HG02870 (cell line): ENCODE data around the gene EIPR1.

Experiments used
- ATAC-seq: cut with Tn5 transposase; IDR thresholded peaks from one replicate; pipeline ENCODE4 v1.9.1; 2021; ENCODE audit warnings: mild to moderate bottlenecking, moderate library complexity; ENCODE audit not compliant: unreplicated experiment

Gene EIPR1

DNA sequence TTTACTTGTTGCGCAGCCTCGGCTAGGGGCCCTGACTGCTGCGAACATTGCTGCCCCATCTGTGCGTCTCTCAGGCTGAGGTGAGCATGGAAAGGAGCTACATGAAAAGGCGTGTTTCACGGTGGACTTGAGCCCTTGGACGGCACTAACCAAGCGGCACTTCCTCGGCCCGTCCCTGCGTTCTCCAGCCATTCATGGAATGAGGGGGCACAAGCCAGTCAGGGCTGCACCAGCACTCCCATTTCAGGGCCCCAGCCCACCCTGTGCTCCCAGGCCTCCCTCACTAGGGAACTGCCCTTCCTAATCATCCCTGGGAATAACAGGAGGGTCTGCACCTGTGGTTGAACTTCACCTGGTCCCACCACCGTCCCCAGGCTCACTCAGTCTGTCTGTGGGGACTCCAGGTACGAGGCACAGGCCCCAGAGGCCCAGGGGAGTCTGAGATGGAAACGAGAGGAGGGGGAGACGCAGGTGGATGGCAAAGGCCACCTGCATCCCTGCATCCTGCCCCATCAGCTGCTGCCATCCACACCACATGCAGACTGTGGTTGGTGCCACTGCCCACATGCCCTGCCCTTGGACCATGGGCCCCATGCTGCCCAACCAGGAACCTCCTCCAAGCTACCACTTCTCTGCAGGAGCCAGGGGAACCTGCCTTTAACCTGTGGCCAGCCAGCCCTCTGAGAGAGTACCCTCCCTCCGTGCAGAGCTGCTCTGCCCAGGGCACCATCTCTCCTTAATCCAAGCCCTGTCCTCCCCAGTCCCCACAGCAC, 99.7 kb downstream of the EIPR1 start:
- ATAC-seq, result no peak

DNA sequence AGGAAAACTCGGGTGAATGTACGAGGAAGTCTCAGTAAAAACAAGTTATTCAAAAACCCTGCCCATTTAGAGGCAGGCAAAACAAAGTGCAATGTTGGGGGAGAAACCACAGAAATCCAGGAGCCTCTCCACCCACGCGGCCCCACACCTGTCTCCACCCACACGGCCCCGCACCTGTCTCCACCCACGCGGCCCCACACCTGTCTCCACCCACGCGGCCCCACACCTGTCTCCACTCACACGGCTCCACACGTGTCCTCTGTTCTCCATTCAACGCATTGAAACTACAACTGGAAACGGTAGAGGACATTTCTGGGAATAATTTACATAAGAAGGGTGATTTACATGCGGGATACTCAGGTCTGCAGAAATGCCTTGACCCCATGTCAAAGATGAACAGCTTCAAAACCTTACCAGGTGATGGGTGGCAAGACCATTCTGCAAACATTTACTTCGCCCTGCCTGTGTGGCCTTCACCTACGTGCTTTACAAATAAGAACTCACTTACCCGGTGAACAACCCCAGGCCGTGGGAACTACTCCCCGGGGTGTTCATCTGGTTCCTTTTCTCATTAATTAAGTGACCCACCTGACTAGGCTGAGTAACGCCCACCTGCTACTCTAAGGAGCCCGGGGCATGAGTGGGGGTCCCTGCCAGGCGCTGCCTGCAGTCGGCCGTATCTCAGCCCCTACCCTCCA, 100.4 kb downstream of the EIPR1 start:
- no peak for ATAC-seq

DNA sequence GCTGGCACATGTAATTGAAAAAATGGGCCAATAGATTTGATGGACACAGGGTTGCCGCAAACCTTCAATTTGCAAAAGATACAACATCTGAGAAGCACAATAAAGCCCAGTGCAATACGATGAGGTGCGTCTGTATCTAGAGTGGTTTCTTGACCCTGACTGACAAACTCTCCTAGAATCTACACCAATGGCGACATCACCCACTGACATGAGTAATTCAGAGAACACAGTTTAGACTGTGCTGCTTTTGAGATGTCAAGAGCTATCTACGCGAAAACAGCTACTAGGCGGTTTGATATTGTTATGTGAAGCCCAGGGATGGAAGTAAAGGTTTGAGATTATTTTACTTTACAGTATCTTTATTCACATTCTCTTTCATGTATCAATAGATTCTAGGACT, 104.9 kb downstream of the EIPR1 start:
- no peak for ATAC-seq

DNA sequence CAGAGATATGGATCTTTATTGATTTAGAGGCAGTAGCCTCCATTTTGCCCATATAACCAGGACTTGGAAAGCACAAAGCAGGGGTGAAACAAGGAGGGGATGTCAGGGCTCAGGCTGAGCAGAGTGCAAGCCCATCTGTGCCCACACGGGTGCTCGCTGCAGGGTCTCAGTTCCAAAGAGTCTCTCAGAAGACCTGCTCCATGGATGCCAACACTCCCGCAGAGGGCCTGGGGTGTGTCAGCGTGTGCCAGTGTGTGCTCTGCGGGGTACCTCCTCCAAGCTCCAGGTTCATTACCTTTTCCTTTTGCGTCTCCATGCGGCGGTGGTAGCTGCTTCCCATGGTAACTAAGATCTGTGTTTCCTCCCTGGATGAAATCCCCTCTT, 107.5 kb downstream of the EIPR1 start:
- ATAC-seq, result no peak

DNA sequence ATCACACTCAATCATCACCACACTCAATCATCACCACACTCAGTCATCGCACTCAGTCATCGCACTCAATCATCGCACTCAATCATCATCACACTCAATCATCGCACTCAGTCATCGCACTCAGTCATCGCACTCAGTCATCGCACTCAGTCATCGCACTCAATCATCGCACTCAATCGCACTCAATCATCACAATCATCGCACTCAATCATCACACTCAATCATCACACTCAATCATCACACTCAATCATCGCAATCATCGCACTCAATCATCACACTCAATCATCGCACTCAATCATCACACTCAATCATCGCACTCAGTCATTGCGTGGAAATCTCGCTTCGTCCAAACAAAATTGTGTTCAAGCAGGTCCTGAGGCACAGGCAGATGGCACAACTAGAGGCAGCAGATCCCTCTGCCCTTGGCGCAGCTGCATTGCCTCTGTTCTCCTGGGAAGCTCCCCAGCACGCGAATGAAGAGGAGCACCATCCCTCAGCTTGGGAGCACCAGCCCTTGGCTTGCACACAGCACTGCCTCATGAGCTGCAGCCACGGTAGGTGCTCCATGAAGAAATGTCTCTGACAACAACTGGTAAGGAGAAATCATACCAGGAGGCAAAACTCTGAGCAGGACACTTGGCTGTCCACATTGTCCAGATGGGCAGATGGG, 108.1 kb downstream of the EIPR1 start:
- ATAC-seq, result no peak

DNA sequence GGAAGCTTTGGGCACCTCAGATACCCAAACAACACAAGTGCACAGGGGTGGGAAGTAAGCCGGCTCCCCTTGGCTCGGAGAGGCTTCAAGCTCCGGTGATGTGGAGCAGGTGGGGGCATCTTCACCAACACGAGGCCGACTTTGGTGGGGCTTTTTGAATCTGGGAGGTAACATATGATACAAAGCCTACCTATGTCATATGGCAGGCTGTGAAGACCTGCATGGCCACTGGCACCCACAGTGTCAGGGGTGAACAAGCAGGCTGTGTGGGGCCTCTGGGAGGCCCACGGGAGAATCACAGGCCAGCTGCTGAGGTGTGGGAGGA, 109.0 kb downstream of the EIPR1 start:
- no peak for ATAC-seq

DNA sequence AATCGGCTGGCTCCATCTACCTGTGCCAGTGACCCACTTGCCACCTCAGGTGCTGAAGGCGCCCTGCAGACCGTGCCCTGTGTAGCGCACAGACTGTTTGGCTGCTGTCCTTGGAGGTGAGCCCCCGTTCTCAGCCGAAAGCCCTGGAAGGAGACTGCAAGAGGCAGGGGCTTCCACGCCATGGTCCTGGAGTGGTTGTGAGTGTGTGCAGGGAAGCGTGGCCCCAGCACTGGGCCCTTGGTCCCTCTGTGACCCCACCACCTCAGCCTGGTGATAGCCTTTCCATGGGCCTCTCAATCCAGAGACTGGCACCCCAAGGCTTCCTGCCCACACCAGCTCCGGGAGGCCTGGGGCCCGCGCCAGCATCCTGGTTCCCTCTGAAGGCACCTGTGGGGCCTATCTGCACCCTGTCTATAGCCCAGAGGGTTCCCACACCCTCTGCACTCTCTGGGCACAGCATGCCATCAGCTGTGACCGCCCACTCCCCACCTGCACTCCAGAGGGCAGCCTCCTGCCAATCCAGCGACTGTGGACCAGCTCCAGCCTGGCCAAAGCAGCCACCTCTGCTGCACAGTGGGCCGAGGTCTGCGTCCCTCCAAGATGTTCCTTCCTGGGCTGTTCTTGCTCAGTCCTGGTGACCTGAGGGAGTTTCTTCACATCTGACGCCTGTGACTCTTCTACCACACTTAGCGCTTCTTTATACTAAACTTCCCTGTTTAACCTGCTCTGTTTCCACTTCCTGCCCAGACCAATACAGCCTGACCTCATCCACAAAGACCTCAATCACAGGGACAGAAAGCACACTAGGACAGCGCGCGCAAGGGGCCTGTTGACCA, 109.5 kb downstream of the EIPR1 start:
- ATAC-seq, result no peak

DNA sequence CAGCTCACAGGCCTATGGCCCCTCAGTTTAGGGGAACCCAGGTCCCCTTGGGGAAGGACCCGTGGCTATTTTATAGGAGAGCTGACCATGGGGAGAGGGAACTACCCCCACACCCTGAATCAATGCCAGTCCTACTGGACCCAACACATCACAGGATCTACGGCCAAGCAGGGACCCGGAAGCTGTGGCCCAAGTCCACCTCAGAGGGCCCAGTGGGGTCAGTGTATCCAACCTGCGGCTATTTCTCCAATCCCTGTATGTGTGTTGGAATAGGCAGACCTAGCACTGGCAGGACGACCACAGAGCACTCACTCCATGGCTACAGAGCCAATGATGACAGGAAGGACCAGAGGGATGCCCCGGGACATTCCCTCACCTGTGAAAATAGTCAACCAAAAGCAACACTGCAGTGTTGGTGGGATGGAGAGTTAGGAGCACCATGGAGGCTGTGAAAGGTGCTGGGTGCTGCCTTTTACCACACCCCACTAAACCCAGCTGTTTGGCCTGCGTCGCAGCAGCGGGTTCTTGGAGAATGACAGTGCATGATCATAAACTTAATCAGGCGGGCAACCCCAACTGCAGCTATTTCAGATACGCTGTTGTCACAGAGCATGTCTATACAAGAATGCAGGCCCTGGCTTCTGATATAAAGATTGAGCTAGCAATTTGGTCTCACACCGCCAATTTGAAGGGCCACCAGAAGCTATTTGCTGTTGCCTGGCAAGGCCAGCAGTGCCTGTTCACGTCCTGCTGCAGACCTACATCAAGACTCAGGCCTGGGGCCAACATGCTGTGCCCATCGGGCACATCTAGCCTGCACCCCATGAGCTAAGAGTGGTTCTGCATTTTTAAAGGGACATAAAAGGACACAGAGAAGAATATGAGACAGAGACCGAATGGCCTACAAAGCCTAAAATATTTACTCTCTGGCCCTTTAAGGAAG, 110.4 kb downstream of the EIPR1 start:
- ATAC-seq, result no peak

DNA sequence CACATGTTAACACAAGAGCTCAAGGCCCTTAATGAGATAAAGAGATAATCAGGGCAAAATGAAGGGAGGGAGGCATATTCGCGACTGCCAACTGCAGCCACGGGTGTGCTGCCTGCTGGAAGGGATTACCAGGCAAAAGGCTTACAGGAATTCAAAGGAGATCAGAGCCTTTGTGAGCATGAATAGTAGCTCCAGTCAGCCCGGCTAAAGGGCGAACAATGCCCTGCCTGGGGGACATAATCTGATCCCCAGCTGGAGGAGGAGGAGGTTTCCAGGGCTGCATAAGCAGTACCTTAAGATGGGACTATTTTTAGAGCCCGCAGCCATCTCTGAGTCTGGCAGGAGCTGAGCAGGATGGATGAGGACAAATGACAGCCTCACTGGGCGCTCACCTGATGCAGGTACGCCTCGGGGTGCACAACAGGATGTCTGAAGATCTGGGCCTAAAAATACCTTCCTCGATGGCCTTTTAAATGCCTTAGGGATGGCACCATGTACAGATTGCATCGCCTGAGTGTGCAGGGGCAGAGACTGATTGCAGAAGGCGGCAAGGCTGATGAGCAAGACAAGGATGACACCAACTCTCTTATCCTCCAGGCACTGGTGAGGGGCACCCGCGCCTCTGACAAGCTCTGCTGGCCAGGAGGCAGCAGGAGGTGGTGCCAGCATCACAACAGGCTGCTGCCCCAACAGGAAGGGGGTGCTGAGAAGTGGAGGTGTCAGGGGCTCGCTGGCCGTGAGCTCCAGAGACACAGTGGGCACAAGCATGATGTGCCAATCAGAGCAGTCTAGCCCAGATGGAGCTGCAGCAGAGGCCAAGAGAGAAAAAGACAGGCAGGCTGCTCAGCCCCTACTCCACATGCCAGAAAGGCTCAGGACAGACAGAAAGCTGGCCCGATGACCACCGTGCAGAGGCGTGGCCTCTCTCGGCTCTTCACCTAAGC, 111.4 kb downstream of the EIPR1 start:
- ATAC-seq, result no peak

DNA sequence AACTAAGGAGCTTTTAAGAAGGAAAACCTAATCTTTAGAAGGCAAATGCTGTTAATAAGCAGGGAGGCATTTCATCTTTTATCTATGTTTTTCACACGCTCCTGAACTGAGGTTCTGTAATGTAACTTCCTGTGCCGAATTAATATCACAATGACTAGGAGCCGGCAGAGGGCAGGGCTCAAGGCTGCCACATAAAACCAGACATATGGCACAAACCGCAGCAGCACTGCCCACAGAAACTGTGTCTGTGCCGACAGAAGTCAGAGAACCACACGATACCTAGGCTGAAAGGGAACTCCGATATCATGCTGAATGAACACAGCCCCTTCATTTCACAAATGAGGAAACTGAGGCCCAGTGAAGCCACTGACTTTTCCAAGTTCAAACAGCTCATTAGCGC, 112.1 kb downstream of the EIPR1 start:
- no peak for ATAC-seq

DNA sequence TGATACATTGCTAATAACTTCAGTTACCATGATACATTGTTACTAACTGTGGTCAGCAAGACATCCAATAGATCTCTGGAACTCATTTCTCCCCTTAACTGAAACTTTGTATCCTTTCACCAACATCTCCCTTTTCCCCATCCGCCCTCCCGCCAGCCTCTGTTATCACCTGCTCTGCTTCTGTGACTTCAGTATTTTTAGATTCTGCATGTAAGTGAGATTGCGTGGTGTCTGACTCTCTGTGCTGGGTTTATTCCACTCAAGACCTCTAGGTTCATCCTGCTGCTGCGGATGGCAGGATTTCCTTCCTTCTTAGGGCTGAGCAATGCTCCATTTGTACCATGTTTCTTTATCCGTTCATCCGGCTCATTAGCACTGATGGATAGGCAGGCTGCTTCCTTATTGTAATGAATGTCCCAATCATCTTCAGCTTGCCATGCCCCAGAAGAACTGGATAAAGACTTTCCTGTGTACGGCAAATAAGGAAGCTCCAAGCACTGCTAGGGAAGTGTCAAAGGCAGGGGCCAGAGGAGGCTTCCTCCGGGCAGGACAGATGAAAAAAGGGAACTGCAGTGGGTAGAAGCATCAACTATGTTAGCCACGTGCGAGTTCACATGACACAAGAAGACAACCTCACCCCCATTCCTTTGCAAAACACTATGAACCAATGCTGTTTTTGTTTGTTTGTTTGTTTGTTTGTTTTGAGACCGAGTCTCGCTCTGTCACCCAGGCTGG, 113.4 kb downstream of the EIPR1 start:
- ATAC-seq, result no peak

DNA sequence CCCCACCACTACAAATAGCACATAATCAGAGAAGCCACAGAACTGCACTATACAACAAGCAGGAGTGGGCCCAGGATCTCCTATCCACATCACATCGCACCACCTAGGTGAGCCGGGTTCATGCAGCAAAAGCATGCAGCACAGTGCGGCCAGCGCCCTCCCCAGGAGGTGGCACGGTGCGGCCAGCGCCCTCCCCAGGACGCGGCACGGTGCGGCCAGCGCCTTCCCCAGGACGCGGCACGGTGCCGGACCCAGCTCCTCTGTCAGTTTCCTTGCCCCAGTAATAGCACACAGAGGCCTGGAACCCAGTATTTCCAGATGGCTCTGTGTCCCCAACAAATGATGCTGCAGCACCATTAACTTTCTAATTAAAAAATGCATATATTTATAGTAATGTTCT, 114.1 kb downstream of the EIPR1 start:
- ATAC-seq, result no peak

DNA sequence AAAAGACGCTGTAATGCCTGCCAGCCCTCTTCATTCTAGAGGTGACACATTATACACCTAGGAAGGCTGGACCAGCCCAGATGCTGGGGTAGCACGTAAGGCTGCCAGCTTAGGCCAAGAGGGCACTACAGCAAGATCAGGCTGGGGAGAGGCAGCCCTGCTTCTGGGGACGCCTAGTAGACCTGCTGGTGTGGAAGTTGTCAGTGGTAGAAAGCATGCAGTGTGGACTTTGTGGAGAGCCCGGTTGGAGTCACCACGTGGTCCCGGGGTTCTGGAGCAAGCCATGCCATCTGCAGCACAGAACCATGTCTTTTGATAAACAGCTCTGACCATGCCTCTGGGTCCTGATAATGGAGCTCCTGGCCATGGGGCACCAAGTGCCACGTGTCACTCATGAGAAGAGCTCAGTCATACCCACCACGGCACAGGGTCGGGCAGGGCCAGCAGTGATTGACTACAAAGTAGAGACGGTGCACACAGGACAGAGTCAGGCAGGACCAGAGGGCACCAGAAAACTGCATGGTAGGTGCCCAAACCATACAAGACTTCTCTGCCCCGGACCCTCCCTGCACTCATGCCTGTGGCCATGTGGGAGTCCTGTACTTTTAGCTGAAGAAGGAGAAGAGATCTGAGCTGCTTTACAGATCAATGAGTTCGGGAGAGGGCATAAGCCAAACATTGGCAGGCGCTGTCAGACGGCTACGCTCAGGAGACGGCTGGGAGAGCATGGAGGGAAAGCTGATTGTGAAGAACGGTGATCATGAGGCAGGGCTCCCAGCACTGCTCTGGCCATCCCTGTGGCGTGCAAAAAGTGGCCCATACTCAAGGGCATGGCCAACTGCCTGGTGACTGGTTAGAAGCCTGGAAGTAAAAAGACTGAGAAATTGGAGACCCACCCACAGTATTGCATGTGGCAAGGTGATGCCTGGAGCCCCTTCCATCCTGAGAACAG, 114.9 kb downstream of the EIPR1 start:
- ATAC-seq, result no peak

DNA sequence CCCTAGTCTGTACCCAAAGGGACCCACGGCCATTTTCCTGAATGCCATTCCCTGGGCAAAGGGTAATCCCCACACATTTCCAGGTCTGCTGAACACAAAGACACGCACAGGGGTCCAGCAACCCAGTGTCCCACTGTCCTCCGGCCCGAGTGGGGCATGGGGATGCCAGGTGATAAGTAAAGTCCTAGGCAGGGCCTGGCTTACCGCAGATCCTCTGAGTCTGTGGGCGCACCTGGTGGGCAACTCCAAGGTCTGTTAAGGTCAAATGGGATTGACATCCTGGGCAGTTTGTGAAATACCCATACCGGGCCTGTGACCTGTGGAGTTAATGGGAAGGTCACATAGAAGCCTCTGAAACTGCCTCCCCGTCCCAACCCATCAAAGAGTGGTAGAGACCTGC, 116.1 kb downstream of the EIPR1 start:
- ATAC-seq, result no peak

DNA sequence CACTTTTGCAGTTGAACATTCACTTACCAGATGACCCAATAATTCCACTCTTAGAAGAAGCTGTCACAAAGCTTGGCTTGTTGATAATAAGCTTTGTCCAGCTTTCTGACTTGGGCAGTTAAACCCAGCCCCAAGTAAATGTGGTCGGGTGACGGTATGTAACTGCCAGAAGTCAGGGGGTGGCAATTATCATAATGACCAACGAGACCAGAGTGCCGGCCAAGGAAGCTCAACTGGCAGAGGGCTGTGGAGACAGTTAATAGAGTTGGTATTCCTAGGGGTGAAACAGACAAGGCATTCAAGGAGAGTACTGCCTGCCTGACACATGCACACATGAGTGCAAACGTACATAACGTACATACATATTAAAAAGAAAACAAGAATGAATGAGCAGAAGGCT, 116.7 kb downstream of the EIPR1 start:
- no peak for ATAC-seq

DNA sequence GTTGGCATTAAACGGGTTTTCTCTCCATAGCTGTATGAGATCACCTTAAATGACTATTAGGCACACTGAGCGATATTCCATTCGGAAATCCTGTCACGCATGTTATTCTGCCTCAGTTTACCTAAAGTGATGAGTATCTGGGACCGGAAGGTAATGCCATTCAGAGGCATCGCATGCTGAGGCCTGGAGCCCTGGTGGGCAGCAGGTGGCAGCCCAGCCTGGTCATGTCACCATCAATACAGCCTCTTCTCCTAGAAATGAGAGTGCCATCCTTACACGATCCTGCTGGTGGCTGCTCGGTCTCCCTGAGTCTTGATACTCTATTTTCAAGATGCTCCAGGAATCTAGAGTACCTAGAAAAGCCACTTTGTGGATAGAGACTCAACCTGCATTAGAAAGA, 119.8 kb downstream of the EIPR1 start:
- ATAC-seq, result no peak

DNA sequence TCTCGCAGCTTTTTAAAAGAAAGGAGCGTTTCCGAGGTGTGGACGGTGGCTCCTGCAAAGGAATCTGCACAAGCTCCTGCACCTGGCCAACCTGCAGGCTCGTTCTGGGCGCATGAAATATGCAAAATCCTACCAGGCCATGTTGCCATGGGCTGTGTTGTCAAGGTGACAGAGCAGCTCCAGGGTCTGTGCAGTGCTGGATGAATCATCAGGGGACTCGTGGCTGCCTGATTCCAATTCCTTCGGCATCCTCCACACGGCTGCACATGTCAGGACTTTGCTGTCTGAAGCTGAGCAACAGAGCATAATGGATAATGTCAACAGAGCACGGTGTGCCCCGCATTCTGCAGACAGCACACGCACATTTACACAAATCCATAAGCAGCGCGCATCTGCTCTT, 120.5 kb downstream of the EIPR1 start:
- no peak for ATAC-seq
